Endothelial cell of umbilical vein (primary cell): ENCODE results near the gene ULBP2. TPM values are rescaled to one million over a fixed set of nuclear protein-coding genes. Genes with fewer than 3 reads are reported as not detected.

Source experiments
- BruUV-seq: library from RNA; stranded (reverse); fragments of 400-500 nt; replicated peaks from 2 replicates; lab custom pipeline; 2021; lab: Mats Ljungman, UMichigan
- CTCF ChIA-PET: fragments of 300-600, 350-600 bp; sonication (Branson Sonifier 250); formaldehyde crosslinking; loops from one replicate; lab custom pipeline; 2021; ENCODE audit warnings: antibody characterized with exemption, inconsistent platforms; lab: Charles Lee
- POLR2A ChIA-PET: fragments of 300-600, 350-600 bp; sonication (Branson Sonifier 250); formaldehyde crosslinking; loops from one replicate; lab custom pipeline; 2021; ENCODE audit warnings: antibody characterized with exemption, inconsistent platforms; lab: Charles Lee
- DNase-seq: peaks from one replicate; pipeline ENCODE4 v3.0.0-alpha.2; 2011; ENCODE audit warnings: low read depth, low spot score
- FAIRE-seq: peaks from 2 replicates; lab custom pipeline; 2011; peaks lifted over from hg19 to GRCh38; lab: Jason Lieb, UNC
- H2AFZ ChIP-seq: 2 replicates; pipeline ENCODE4 v1.6.0; 2012; ENCODE audit warnings: low read depth, low read length, control low read depth, inconsistent platforms
- H3K27ac ChIP-seq: 2 replicates; pipeline ENCODE4 v1.5.1; 2011; ENCODE audit warnings: low read depth, mild to moderate bottlenecking, control low read depth, low read length, moderate library complexity; ENCODE audit not compliant: insufficient read depth
- H3K27me3 ChIP-seq, 2 experiments: 2 replicates each; pipeline versions ENCODE4 v1.6.0 to v1.6.1; 2011; ENCODE audit warnings: low read length in 2 of 2, mixed read lengths in 1 of 2; ENCODE audit not compliant: control insufficient read depth in 2 of 2, insufficient read depth in 2 of 2
- H3K36me3 ChIP-seq, 2 experiments: 2 replicates in 1 of 2; 3 replicates in 1 of 2; pipeline ENCODE4 v1.5.1; 2011; ENCODE audit warnings: low read length in 2 of 2, mild to moderate bottlenecking in 1 of 2, moderate library complexity in 1 of 2; ENCODE audit not compliant: control insufficient read depth in 2 of 2, insufficient read depth in 2 of 2; ENCODE audit errors: extremely low read depth in 1 of 2
- H3K4me1 ChIP-seq: 3 replicates; pipeline ENCODE4 v1.5.1; 2011; ENCODE audit warnings: mild to moderate bottlenecking, low read length; ENCODE audit not compliant: control insufficient read depth, insufficient read depth; ENCODE audit errors: extremely low read depth
- H3K4me2 ChIP-seq: 2 replicates; pipeline ENCODE4 v1.6.1; 2011; ENCODE audit warnings: low read length, control low read depth, mixed read lengths; ENCODE audit not compliant: insufficient read depth
- H3K4me3 ChIP-seq, 3 experiments: fragments of 200-600 bp in 1 of 3; sonication (generic), shearing (Covaris generic) in 1 of 3; replicated peaks in 1 of 3; 2 replicates each; pipeline ENCODE4 v1.5.1; 2011 to 2016; ENCODE audit warnings: control low read depth in 3 of 3, low read length in 3 of 3, mild to moderate bottlenecking in 2 of 3, inconsistent platforms in 1 of 3, low read depth in 1 of 3, moderate library complexity in 1 of 3; ENCODE audit not compliant: insufficient read depth in 1 of 3
- H3K79me2 ChIP-seq: 2 replicates; pipeline ENCODE4 v1.6.0; 2012; ENCODE audit warnings: low read length, inconsistent platforms; ENCODE audit not compliant: control insufficient read depth, insufficient read depth
- H3K9ac ChIP-seq: replicated peaks from 2 replicates; pipeline ENCODE3; 2011; ENCODE audit warnings: low read length, control low read depth; ENCODE audit not compliant: insufficient read depth; ENCODE audit errors: extremely low read depth
- H3K9me1 ChIP-seq: replicated peaks from 3 replicates; pipeline ENCODE4 v1.6.0; 2011; ENCODE audit warnings: mild to moderate bottlenecking, low read length; ENCODE audit not compliant: control insufficient read depth, insufficient read depth; ENCODE audit errors: extremely low read depth
- H3K9me3 ChIP-seq: replicated peaks from 2 replicates; pipeline ENCODE4 v1.5.1; 2012; ENCODE audit warnings: low read length, inconsistent platforms; ENCODE audit not compliant: control insufficient read depth, insufficient read depth
- H4K20me1 ChIP-seq: replicated peaks from 2 replicates; pipeline ENCODE3; 2011; ENCODE audit warnings: mild to moderate bottlenecking, low read length; ENCODE audit not compliant: control insufficient read depth, insufficient read depth; ENCODE audit errors: extremely low read depth
- CTCF ChIP-seq, 2 donors: IDR thresholded peaks; 1 replicate in 1 of 2; 2 replicates in 1 of 2; pipeline ENCODE4 v1.5.1; 2011; ENCODE audit warnings: low read length in 2 of 2, mild to moderate bottlenecking in 2 of 2, moderate library complexity in 2 of 2, control low read depth in 1 of 2, inconsistent platforms in 1 of 2, low read depth in 1 of 2; ENCODE audit not compliant: insufficient read depth in 1 of 2; ENCODE audit errors: extremely low read depth in 1 of 2
- EZH2 ChIP-seq: IDR thresholded peaks from 2 replicates; pipeline ENCODE4 v1.6.1; 2012; ENCODE audit warnings: borderline replicate concordance, low read depth, mild to moderate bottlenecking, moderate library complexity, low read length, inconsistent platforms; ENCODE audit not compliant: severe bottlenecking
- FOS ChIP-seq: IDR thresholded peaks from 2 replicates; pipeline ENCODE4 v1.6.1; 2011; ENCODE audit warnings: mild to moderate bottlenecking, low read length, moderate library complexity, borderline replicate concordance; ENCODE audit not compliant: insufficient read depth
- GATA2 ChIP-seq: IDR thresholded peaks from 2 replicates; pipeline ENCODE4 v1.7.0; 2011; ENCODE audit warnings: low read depth, mild to moderate bottlenecking, moderate library complexity, mixed read lengths, low read length; ENCODE audit not compliant: insufficient read length, insufficient read depth
- JUN ChIP-seq: IDR thresholded peaks from 2 replicates; pipeline ENCODE4 v1.6.1; 2011; ENCODE audit warnings: borderline replicate concordance, low read depth; ENCODE audit not compliant: insufficient read length, insufficient read depth
- MAX ChIP-seq: IDR thresholded peaks from 2 replicates; pipeline ENCODE4 v1.6.1; 2011; ENCODE audit not compliant: insufficient read depth, insufficient read length
- MYC ChIP-seq: IDR thresholded peaks from one replicate; pipeline ENCODE4 v1.6.1; 2011; ENCODE audit warnings: mild to moderate bottlenecking, low read depth, low read length
- POLR2A ChIP-seq: IDR thresholded peaks from 2 replicates; pipeline ENCODE4 v1.6.1; 2012; ENCODE audit warnings: low read depth, mild to moderate bottlenecking, control low read depth, low read length
- POLR2AphosphoS5 ChIP-seq: IDR thresholded peaks from 2 replicates; pipeline ENCODE4 v1.6.1; 2012; ENCODE audit warnings: low read depth, mild to moderate bottlenecking, control low read depth, low read length, moderate library complexity; ENCODE audit not compliant: insufficient read depth
- dilution Hi-C: fragments of 300-500 bp; cut with MboI; formaldehyde crosslinking; loops from one replicate; pipeline ENCODE4 v1.15.0; 2019; ENCODE audit warnings: low sequenced_read_pairs; ENCODE audit not compliant: extremely low pct_ligation_motif_present
- intact Hi-C: fragments of 100-400 bp; cut with micrococcal nuclease; formaldehyde crosslinking; loops from one replicate; pipeline ENCODE4 v1.10.0; 2022
- polyA plus RNA-seq, 4 experiments: library from polyadenylated mRNA; depleted of rRNA in 3 of 4; stranded (reverse) in 3 of 4; unstranded in 1 of 4; fragments of >200 nt; gene quantifications; 2 replicates each; pipeline versions ENCODE4 v1.2.1 to v1.2.3, GENCODE V29; 2011 to 2012; ENCODE audit warnings: missing spikeins in 1 of 4
- total RNA-seq: library from RNA; stranded (reverse); gene quantifications from 2 replicates; pipeline ENCODE4 v1.2.3, GENCODE V29; 2021

Gene ULBP2
- total and polyA plus RNA-seq, 2 donors (not counting 3 experiments of a cell fraction or from before 2014, with no cell fraction given), result 7.0 to 22.8 TPM

GRCh38 chr6:149901444-149902140 lies 40.2 kb upstream of the ULBP2 start:
- H3K9ac ChIP-seq, result no peak overlapping the region
- H3K36me3 ChIP-seq, result no peaks in the 10 kb centered on the region
- H3K27ac ChIP-seq, result no peak overlapping the region
- BruUV-seq, result no TSS peak
- H4K20me1 ChIP-seq, result no peaks in the 10 kb centered on the region
- intact Hi-C loops (no loop called here), dilution Hi-C loops (no loop called here)
- DNase-seq, result no peak
- no peaks in the 10 kb centered on the region for H3K9me1 ChIP-seq
- ChIA-PET POLR2A (no interaction called here), CTCF (no interaction called here)
- TF ChIP-seq FOS, result no peak
- TF ChIP-seq MAX, result no peak
- no peak for TF ChIP-seq EZH2
- TF ChIP-seq POLR2AphosphoS5, result no peak
- no peak for TF ChIP-seq MYC
- H2AFZ ChIP-seq, result no peak overlapping the region
- no peak overlapping the region for H3K4me3 ChIP-seq
- no peak overlapping the region for H3K4me2 ChIP-seq
- peaks cover 4% of the 10 kb centered on the region for H3K4me1 ChIP-seq
- peaks cover 4 to 10% of the 10 kb centered on the region in 2 experiments for H3K27me3 ChIP-seq
- no peak for FAIRE-seq
- H3K9me3 ChIP-seq, result no peaks in the 10 kb centered on the region
- no peaks in the 10 kb centered on the region for H3K79me2 ChIP-seq

- FAIRE-seq (no peak), DNase-seq (no peak)
- POLR2A ChIA-PET, result no interaction called here
- no peaks in the 10 kb centered on the region for H4K20me1 ChIP-seq
- no peak overlapping the region for H3K27ac ChIP-seq
- H2AFZ ChIP-seq, result no peak overlapping the region
- dilution Hi-C loops (no loop called here), intact Hi-C loops (no loop called here)
- H3K9me3 ChIP-seq, result no peaks in the 10 kb centered on the region
- peaks cover 4 to 15% of the 10 kb centered on the region in 2 experiments for H3K27me3 ChIP-seq
- H3K36me3 ChIP-seq, result no peaks in the 10 kb centered on the region
- H3K79me2 ChIP-seq, result no peaks in the 10 kb centered on the region
- CTCF ChIA-PET, result interaction anchor here (0.6 to 1.4 kb wide), 8 partner anchors 9 to 57 kb away, joined by 3 to 5 read pairs (median 4); partner anchors contain the start of gene RAET1G
- H3K4me3 ChIP-seq, result no peak overlapping the region
- TF ChIP-seq POLR2A (no peak), JUN (no peak), MAX (no peak), CTCF (IDR thresholded peaks at IDR 0.05; ENCODE audit: extremely low read depth in 1 of 2, insufficient read depth in 1 of 2, low read depth in 1 of 2, low read length in 2 of 2) (no peak), GATA2 (no peak), MYC (no peak), POLR2AphosphoS5 (no peak), FOS (no peak)
- no TSS peak for BruUV-seq
- H3K9me1 ChIP-seq, result no peaks in the 10 kb centered on the region
- H3K4me2 ChIP-seq, result no peak overlapping the region
- H3K9ac ChIP-seq, result no peak overlapping the region
- H3K4me1 ChIP-seq, result no peaks in the 10 kb centered on the region
These were observed 37.7 kb upstream of the ULBP2 start for GRCh38 chr6:149903938-149904611.
